ENCODE results near the gene KPNB1. TPM values are rescaled to one million over a fixed set of nuclear protein-coding genes. Genes with fewer than 3 reads are reported as not detected.

KPNB1 gene
- total RNA-seq, 2 experiments from 2014 or later = 475 to 488 TPM

GRCh38 chr17:47621293-47622179, 28.2 kb upstream of the KPNB1 start:
- Mint-ChIP-seq H3K4me1 (ENCODE audit: low read depth) (peaks cover 20% of the 10 kb centered on the region), H3K9me3 (no peaks in the 10 kb centered on the region), H3K36me3 (peaks cover 33% of the 10 kb centered on the region), H3K4me3 (no peak overlapping the region), H3K27ac (peak overlapping the region; percentile 73), H3K27me3 (no peaks in the 10 kb centered on the region)
- ChIA-PET POLR2A (interaction anchor here (1.0 to 1.3 kb wide), 2 partner anchors 28 to 89 kb away, joined by 4 read pairs; partner anchors contain the start of gene KPNB1), CTCF (interaction anchor here (1.2 kb wide), 1 partner anchor 25 kb away, joined by 3 read pairs; no protein-coding TSS in a partner anchor)
- intact Hi-C loops (cut with micrococcal nuclease) = no loop called here
- DNase-seq = no peak

GRCh38 chr17:47622180-47622549, 27.6 kb upstream of the KPNB1 start:
- no peaks in the 10 kb centered on the region for H3K27me3 Mint-ChIP-seq
- ChIA-PET CTCF (no interaction called here), POLR2A (no interaction called here)
- intact Hi-C loops (cut with micrococcal nuclease) = no loop called here
- H3K9me3 Mint-ChIP-seq = no peaks in the 10 kb centered on the region
- DNase-seq = no peak
- peaks cover 33% of the 10 kb centered on the region for H3K36me3 Mint-ChIP-seq
- H3K4me1 Mint-ChIP-seq (ENCODE audit: low read depth) = peaks cover 20% of the 10 kb centered on the region
- H3K4me3 Mint-ChIP-seq = no peak overlapping the region
- H3K27ac Mint-ChIP-seq = no peak overlapping the region

GRCh38 chr17:47624727-47625068, 25.0 kb upstream of the KPNB1 start:
- H3K4me3 Mint-ChIP-seq = no peak overlapping the region
- peaks cover 23% of the 10 kb centered on the region for H3K36me3 Mint-ChIP-seq
- ChIA-PET POLR2A (interaction anchor here (1.1 to 1.2 kb wide), 2 partner anchors 9 to 26 kb away, joined by 3 read pairs; no protein-coding TSS in a partner anchor), CTCF (interaction anchor here (2.8 kb wide), 1 partner anchor 9 kb away, joined by 15 read pairs; no protein-coding TSS in a partner anchor)
- peaks cover 14% of the 10 kb centered on the region for H3K4me1 Mint-ChIP-seq (ENCODE audit: low read depth)
- no peaks in the 10 kb centered on the region for H3K9me3 Mint-ChIP-seq
- H3K27me3 Mint-ChIP-seq = no peaks in the 10 kb centered on the region
- intact Hi-C loops (cut with micrococcal nuclease) = no loop called here
- DNase-seq = no peak
- no peak overlapping the region for H3K27ac Mint-ChIP-seq

- H3K27ac Mint-ChIP-seq = no peak overlapping the region
- POLR2A ChIA-PET = no interaction called here
- no peaks in the 10 kb centered on the region for H3K9me3 Mint-ChIP-seq
- H3K4me1 Mint-ChIP-seq (ENCODE audit: low read depth) = no peaks in the 10 kb centered on the region
- intact Hi-C loops (cut with micrococcal nuclease) = no loop called here
- no peak for DNase-seq
- no peak overlapping the region for H3K4me3 Mint-ChIP-seq
- no peaks in the 10 kb centered on the region for H3K27me3 Mint-ChIP-seq
- CTCF ChIA-PET = no interaction called here
- H3K36me3 Mint-ChIP-seq = peaks cover 10% of the 10 kb centered on the region
Measured at GRCh38 chr17:47628014-47628566, 21.6 kb upstream of the KPNB1 start.

GRCh38 chr17:47629826-47630225, 19.9 kb upstream of the KPNB1 start:
- no peak for DNase-seq
- H3K9me3 Mint-ChIP-seq = no peaks in the 10 kb centered on the region
- H3K36me3 Mint-ChIP-seq = peaks cover 3% of the 10 kb centered on the region
- no peak overlapping the region for H3K4me3 Mint-ChIP-seq
- H3K27me3 Mint-ChIP-seq = no peaks in the 10 kb centered on the region
- no peaks in the 10 kb centered on the region for H3K4me1 Mint-ChIP-seq (ENCODE audit: low read depth)
- no peak overlapping the region for H3K27ac Mint-ChIP-seq
- intact Hi-C loops (cut with micrococcal nuclease) = no loop called here
- ChIA-PET CTCF (no interaction called here), POLR2A (no interaction called here)

GRCh38 chr17:47630614-47631013, 19.1 kb upstream of the KPNB1 start:
- Mint-ChIP-seq H3K9me3 (no peaks in the 10 kb centered on the region), H3K4me1 (ENCODE audit: low read depth) (no peaks in the 10 kb centered on the region), H3K4me3 (no peak overlapping the region), H3K36me3 (no peaks in the 10 kb centered on the region), H3K27ac (no peak overlapping the region), H3K27me3 (no peaks in the 10 kb centered on the region)
- ChIA-PET CTCF (interaction anchor here (1.2 kb wide), 1 partner anchor 14 kb away, joined by 5 read pairs; no protein-coding TSS in a partner anchor), POLR2A (no interaction called here)
- intact Hi-C loops (cut with micrococcal nuclease) = no loop called here
- DNase-seq = no peak

GRCh38 chr17:47632991-47633390, 16.7 kb upstream of the KPNB1 start:
- H3K4me1 Mint-ChIP-seq (ENCODE audit: low read depth) = peaks cover 5% of the 10 kb centered on the region
- H3K9me3 Mint-ChIP-seq = no peaks in the 10 kb centered on the region
- H3K27ac Mint-ChIP-seq = no peak overlapping the region
- no peak for DNase-seq
- H3K4me3 Mint-ChIP-seq = no peak overlapping the region
- ChIA-PET POLR2A (interaction anchor here (0.6 kb wide), 1 partner anchor 15 kb away, joined by 4 read pairs; no protein-coding TSS in a partner anchor), CTCF (no interaction called here)
- H3K36me3 Mint-ChIP-seq = no peaks in the 10 kb centered on the region
- no peaks in the 10 kb centered on the region for H3K27me3 Mint-ChIP-seq
- intact Hi-C loops (cut with micrococcal nuclease) = no loop called here

- H3K9me3 Mint-ChIP-seq = no peaks in the 10 kb centered on the region
- peaks cover 5% of the 10 kb centered on the region for H3K4me1 Mint-ChIP-seq (ENCODE audit: low read depth)
- DNase-seq = no peak
- H3K27ac Mint-ChIP-seq = no peak overlapping the region
- intact Hi-C loops (cut with micrococcal nuclease) = no loop called here
- no peak overlapping the region for H3K4me3 Mint-ChIP-seq
- ChIA-PET POLR2A (interaction anchor here (0.6 to 1.0 kb wide), 2 partner anchors 9 to 15 kb away, joined by 3 read pairs; partner anchors contain the start of gene KPNB1), CTCF (interaction anchor here (1.2 kb wide), 1 partner anchor 17 kb away, joined by 3 read pairs; no protein-coding TSS in a partner anchor)
- peaks cover 2% of the 10 kb centered on the region for H3K36me3 Mint-ChIP-seq
- no peaks in the 10 kb centered on the region for H3K27me3 Mint-ChIP-seq
Measured at GRCh38 chr17:47633996-47634395, 15.7 kb upstream of the KPNB1 start.

GRCh38 chr17:47634870-47635269, 14.8 kb upstream of the KPNB1 start:
- POLR2A ChIA-PET = interaction anchor here (1.0 kb wide), 1 partner anchor 14 kb away, joined by 3 read pairs; the partner anchor contains the start of gene KPNB1
- DNase-seq = no peak
- H3K4me3 Mint-ChIP-seq = no peak overlapping the region
- H3K4me1 Mint-ChIP-seq (ENCODE audit: low read depth) = peaks cover 5% of the 10 kb centered on the region
- no peaks in the 10 kb centered on the region for H3K27me3 Mint-ChIP-seq
- peaks cover 2% of the 10 kb centered on the region for H3K36me3 Mint-ChIP-seq
- no peak overlapping the region for H3K27ac Mint-ChIP-seq
- no peaks in the 10 kb centered on the region for H3K9me3 Mint-ChIP-seq
- CTCF ChIA-PET = no interaction called here
- intact Hi-C loops (cut with micrococcal nuclease) = no loop called here

GRCh38 chr17:47635734-47636133, 14.0 kb upstream of the KPNB1 start:
- intact Hi-C loops (cut with micrococcal nuclease) = no loop called here
- Mint-ChIP-seq H3K27ac (no peak overlapping the region), H3K4me3 (no peak overlapping the region), H3K4me1 (ENCODE audit: low read depth) (peaks cover 5% of the 10 kb centered on the region), H3K27me3 (no peaks in the 10 kb centered on the region), H3K9me3 (no peaks in the 10 kb centered on the region), H3K36me3 (peaks cover 2% of the 10 kb centered on the region)
- ChIA-PET CTCF (interaction anchor here (1.0 kb wide), 1 partner anchor 20 kb away, joined by 3 read pairs; no protein-coding TSS in a partner anchor), POLR2A (no interaction called here)
- DNase-seq = no peak

GRCh38 chr17:47636273-47637030, 13.3 kb upstream of the KPNB1 start:
- no peaks in the 10 kb centered on the region for H3K27me3 Mint-ChIP-seq
- CTCF ChIA-PET = interaction anchor here (1.0 to 1.4 kb wide), 2 partner anchors 13 to 21 kb away, joined by 3 to 5 read pairs; partner anchors contain the start of gene KPNB1
- peaks cover 5% of the 10 kb centered on the region for H3K4me1 Mint-ChIP-seq (ENCODE audit: low read depth)
- H3K36me3 Mint-ChIP-seq = peaks cover 2% of the 10 kb centered on the region
- no peaks in the 10 kb centered on the region for H3K9me3 Mint-ChIP-seq
- intact Hi-C loops (cut with micrococcal nuclease) = no loop called here
- H3K27ac Mint-ChIP-seq = no peak overlapping the region
- POLR2A ChIA-PET = no interaction called here
- H3K4me3 Mint-ChIP-seq = no peak overlapping the region
- DNase-seq = no peak

GRCh38 chr17:47638903-47639302, 10.8 kb upstream of the KPNB1 start:
- Mint-ChIP-seq H3K4me1 (ENCODE audit: low read depth) (peaks cover 5% of the 10 kb centered on the region), H3K4me3 (no peak overlapping the region), H3K27me3 (no peaks in the 10 kb centered on the region), H3K9me3 (no peaks in the 10 kb centered on the region), H3K27ac (no peak overlapping the region), H3K36me3 (peaks cover 2% of the 10 kb centered on the region)
- intact Hi-C loops (cut with micrococcal nuclease) = no loop called here
- no peak for DNase-seq
- ChIA-PET CTCF (no interaction called here), POLR2A (no interaction called here)
